ENCODE results near the gene DCAF6.

- TF ChIP-seq, protein P1, sequence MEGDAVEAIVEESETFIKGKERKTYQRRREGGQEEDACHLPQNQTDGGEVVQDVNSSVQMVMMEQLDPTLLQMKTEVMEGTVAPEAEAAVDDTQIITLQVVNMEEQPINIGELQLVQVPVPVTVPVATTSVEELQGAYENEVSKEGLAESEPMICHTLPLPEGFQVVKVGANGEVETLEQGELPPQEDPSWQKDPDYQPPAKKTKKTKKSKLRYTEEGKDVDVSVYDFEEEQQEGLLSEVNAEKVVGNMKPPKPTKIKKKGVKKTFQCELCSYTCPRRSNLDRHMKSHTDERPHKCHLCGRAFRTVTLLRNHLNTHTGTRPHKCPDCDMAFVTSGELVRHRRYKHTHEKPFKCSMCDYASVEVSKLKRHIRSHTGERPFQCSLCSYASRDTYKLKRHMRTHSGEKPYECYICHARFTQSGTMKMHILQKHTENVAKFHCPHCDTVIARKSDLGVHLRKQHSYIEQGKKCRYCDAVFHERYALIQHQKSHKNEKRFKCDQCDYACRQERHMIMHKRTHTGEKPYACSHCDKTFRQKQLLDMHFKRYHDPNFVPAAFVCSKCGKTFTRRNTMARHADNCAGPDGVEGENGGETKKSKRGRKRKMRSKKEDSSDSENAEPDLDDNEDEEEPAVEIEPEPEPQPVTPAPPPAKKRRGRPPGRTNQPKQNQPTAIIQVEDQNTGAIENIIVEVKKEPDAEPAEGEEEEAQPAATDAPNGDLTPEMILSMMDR (IDR thresholded peaks at IDR 0.05; ENCODE audit: low read depth, low read length), result no peak
- TF ChIP-seq EZH2phosphoT487 (IDR thresholded peaks at IDR 0.05; ENCODE audit: low read depth), result no peak
Observed at GRCh38 chr1:167983797-167984420, 47.4 kb downstream of the DCAF6 start.
